HUES6 (cell line): ENCODE data around the gene COBL.

ENCODE experiments used
- H3K27ac ChIP-seq: 2 replicates; pipeline ENCODE4 v1.7.0; 2013; ENCODE audit warnings: low read depth, mild to moderate bottlenecking, low read length, inconsistent platforms
- H3K27me3 ChIP-seq: 2 replicates; pipeline ENCODE4 v1.6.1; 2013; ENCODE audit warnings: low read length; ENCODE audit not compliant: control insufficient read depth, insufficient read depth
- H3K36me3 ChIP-seq: 2 replicates; pipeline ENCODE4 v1.6.1; 2013; ENCODE audit warnings: low read length; ENCODE audit not compliant: control insufficient read depth, insufficient read depth
- H3K4me1 ChIP-seq: 2 replicates; pipeline ENCODE4 v1.6.1; 2013; ENCODE audit warnings: low read length; ENCODE audit not compliant: control insufficient read depth, insufficient read depth
- H3K4me3 ChIP-seq: 2 replicates; pipeline ENCODE4 v1.5.1; 2013; ENCODE audit warnings: low read depth, low read length
- H3K9ac ChIP-seq: one replicate; pipeline ENCODE4 v1.6.1; 2013; ENCODE audit warnings: mild to moderate bottlenecking, low read length
- H3K9me3 ChIP-seq: 2 replicates; pipeline ENCODE4 v1.6.1; 2013; ENCODE audit warnings: low read depth, low read length; ENCODE audit not compliant: control insufficient read depth, insufficient read depth

COBL gene

GRCh38 chr7:51237446-51238133 is 79.0 kb downstream of the COBL start:
- no peak overlapping the region for H3K27ac ChIP-seq
- H3K9me3 ChIP-seq: no peaks in the 10 kb centered on the region
- H3K9ac ChIP-seq: no peak overlapping the region
- peaks cover 24% of the 10 kb centered on the region for H3K4me1 ChIP-seq
- no peak overlapping the region for H3K4me3 ChIP-seq
- H3K36me3 ChIP-seq: no peaks in the 10 kb centered on the region
- H3K27me3 ChIP-seq: no peaks in the 10 kb centered on the region

- Histone ChIP-seq H3K27me3 (no peaks in the 10 kb centered on the region), H3K4me1 (peaks cover 22% of the 10 kb centered on the region), H3K27ac (no peak overlapping the region), H3K9me3 (no peaks in the 10 kb centered on the region), H3K4me3 (no peak overlapping the region), H3K9ac (no peak overlapping the region), H3K36me3 (no peaks in the 10 kb centered on the region)
Observed at GRCh38 chr7:51236470-51237132, 80.0 kb downstream of the COBL start.

GRCh38 chr7:51235593-51236313 is 80.9 kb downstream of the COBL start:
- Histone ChIP-seq H3K36me3 (no peaks in the 10 kb centered on the region), H3K27me3 (no peaks in the 10 kb centered on the region), H3K9me3 (no peaks in the 10 kb centered on the region), H3K27ac (no peak overlapping the region), H3K4me1 (peaks cover 22% of the 10 kb centered on the region), H3K4me3 (no peak overlapping the region), H3K9ac (no peak overlapping the region)

- Histone ChIP-seq H3K27ac (no peak overlapping the region), H3K36me3 (no peaks in the 10 kb centered on the region), H3K4me1 (peaks cover 30% of the 10 kb centered on the region), H3K27me3 (no peaks in the 10 kb centered on the region), H3K4me3 (no peak overlapping the region), H3K9ac (no peak overlapping the region), H3K9me3 (no peaks in the 10 kb centered on the region)
Observed at GRCh38 chr7:51234609-51235308, 81.8 kb downstream of the COBL start.

GRCh38 chr7:51234139-51234538 is 82.5 kb downstream of the COBL start:
- Histone ChIP-seq H3K9ac (no peak overlapping the region), H3K9me3 (no peaks in the 10 kb centered on the region), H3K27me3 (no peaks in the 10 kb centered on the region), H3K36me3 (no peaks in the 10 kb centered on the region), H3K4me3 (no peak overlapping the region), H3K27ac (no peak overlapping the region), H3K4me1 (peaks cover 32% of the 10 kb centered on the region)

GRCh38 chr7:51233374-51233773 is 83.2 kb downstream of the COBL start:
- Histone ChIP-seq H3K27ac (no peak overlapping the region), H3K4me1 (peaks cover 27% of the 10 kb centered on the region), H3K4me3 (no peak overlapping the region), H3K9ac (no peak overlapping the region), H3K36me3 (no peaks in the 10 kb centered on the region), H3K27me3 (no peaks in the 10 kb centered on the region), H3K9me3 (no peaks in the 10 kb centered on the region)

- no peaks in the 10 kb centered on the region for H3K27me3 ChIP-seq
- H3K36me3 ChIP-seq: no peaks in the 10 kb centered on the region
- H3K9me3 ChIP-seq: no peaks in the 10 kb centered on the region
- H3K4me1 ChIP-seq: peaks cover 34% of the 10 kb centered on the region
- no peak overlapping the region for H3K27ac ChIP-seq
- no peak overlapping the region for H3K4me3 ChIP-seq
- no peak overlapping the region for H3K9ac ChIP-seq
Observed at GRCh38 chr7:51230723-51231122, 85.9 kb downstream of the COBL start.

- no peak overlapping the region for H3K27ac ChIP-seq
- no peak overlapping the region for H3K4me3 ChIP-seq
Observed at GRCh38 chr7:51230324-51230625, 86.3 kb downstream of the COBL start.

GRCh38 chr7:51229620-51230323 is 86.8 kb downstream of the COBL start:
- H3K4me1 ChIP-seq: peaks cover 41% of the 10 kb centered on the region
- no peaks in the 10 kb centered on the region for H3K9me3 ChIP-seq
- H3K36me3 ChIP-seq: no peaks in the 10 kb centered on the region
- no peak overlapping the region for H3K4me3 ChIP-seq
- no peaks in the 10 kb centered on the region for H3K27me3 ChIP-seq
- H3K27ac ChIP-seq: no peak overlapping the region
- H3K9ac ChIP-seq: no peak overlapping the region

More at GRCh38 chr7:51230324-51230625, 86.3 kb downstream of the COBL start:
- Histone ChIP-seq H3K36me3 (no peaks in the 10 kb centered on the region), H3K9me3 (no peaks in the 10 kb centered on the region), H3K4me1 (peaks cover 39% of the 10 kb centered on the region), H3K27me3 (no peaks in the 10 kb centered on the region), H3K9ac (no peak overlapping the region)

- H3K4me1 ChIP-seq: peaks cover 40% of the 10 kb centered on the region
- no peak overlapping the region for H3K27ac ChIP-seq
- H3K36me3 ChIP-seq: no peaks in the 10 kb centered on the region
- no peaks in the 10 kb centered on the region for H3K9me3 ChIP-seq
- no peak overlapping the region for H3K4me3 ChIP-seq
- H3K9ac ChIP-seq: no peak overlapping the region
- no peaks in the 10 kb centered on the region for H3K27me3 ChIP-seq
Observed at GRCh38 chr7:51229106-51229537, 87.5 kb downstream of the COBL start.
